GM19351 (cell line): ENCODE data around the gene XYLT1.

Source experiments
- ATAC-seq: cut with Tn5 transposase; IDR thresholded peaks from one replicate; pipeline ENCODE4 v1.9.1; 2021; ENCODE audit warnings: mild to moderate bottlenecking, moderate library complexity; ENCODE audit not compliant: unreplicated experiment

Gene XYLT1

GRCh38 chr16:17270111-17270510, 200.6 kb downstream of the XYLT1 start:
- no peak for ATAC-seq

GRCh38 chr16:17269439-17269838, 201.3 kb downstream of the XYLT1 start:
- no peak for ATAC-seq

- ATAC-seq: no peak
Measured at GRCh38 chr16:17266608-17267313, 204.0 kb downstream of the XYLT1 start.

- ATAC-seq: no peak
Measured at GRCh38 chr16:17265154-17265553, 205.6 kb downstream of the XYLT1 start.

- ATAC-seq: peak; percentile 50
Measured at GRCh38 chr16:17261197-17261858, 209.4 kb downstream of the XYLT1 start.

GRCh38 chr16:17260276-17260849, 210.4 kb downstream of the XYLT1 start:
- no peak for ATAC-seq

GRCh38 chr16:17259751-17260270, 210.9 kb downstream of the XYLT1 start:
- no peak for ATAC-seq

GRCh38 chr16:17258848-17259713, 211.7 kb downstream of the XYLT1 start:
- ATAC-seq: peak; percentile 81

- ATAC-seq: no peak
Measured at GRCh38 chr16:17258077-17258599, 212.6 kb downstream of the XYLT1 start.

GRCh38 chr16:17257426-17258023, 213.2 kb downstream of the XYLT1 start:
- ATAC-seq: no peak

- ATAC-seq: no peak
Measured at GRCh38 chr16:17252701-17253100, 218.1 kb downstream of the XYLT1 start.

GRCh38 chr16:17252064-17252463, 218.7 kb downstream of the XYLT1 start:
- no peak for ATAC-seq

GRCh38 chr16:17251496-17251895, 219.3 kb downstream of the XYLT1 start:
- ATAC-seq: no peak

- no peak for ATAC-seq
Measured at GRCh38 chr16:17246974-17247732, 223.6 kb downstream of the XYLT1 start.

GRCh38 chr16:17246268-17246885, 224.4 kb downstream of the XYLT1 start:
- ATAC-seq: no peak

- no peak for ATAC-seq
Measured at GRCh38 chr16:17245776-17246175, 225.0 kb downstream of the XYLT1 start.

- no peak for ATAC-seq
Measured at GRCh38 chr16:17244872-17245551, 225.7 kb downstream of the XYLT1 start.

GRCh38 chr16:17241264-17241835, 229.4 kb downstream of the XYLT1 start:
- ATAC-seq: no peak
